GM21423 (cell line): ENCODE results near the gene EPHA3.

Experiments used
- ATAC-seq: cut with Tn5 transposase; IDR thresholded peaks from one replicate; pipeline ENCODE4 v1.9.1; 2021; ENCODE audit warnings: mild to moderate bottlenecking, moderate library complexity; ENCODE audit not compliant: unreplicated experiment

The EPHA3 gene

DNA sequence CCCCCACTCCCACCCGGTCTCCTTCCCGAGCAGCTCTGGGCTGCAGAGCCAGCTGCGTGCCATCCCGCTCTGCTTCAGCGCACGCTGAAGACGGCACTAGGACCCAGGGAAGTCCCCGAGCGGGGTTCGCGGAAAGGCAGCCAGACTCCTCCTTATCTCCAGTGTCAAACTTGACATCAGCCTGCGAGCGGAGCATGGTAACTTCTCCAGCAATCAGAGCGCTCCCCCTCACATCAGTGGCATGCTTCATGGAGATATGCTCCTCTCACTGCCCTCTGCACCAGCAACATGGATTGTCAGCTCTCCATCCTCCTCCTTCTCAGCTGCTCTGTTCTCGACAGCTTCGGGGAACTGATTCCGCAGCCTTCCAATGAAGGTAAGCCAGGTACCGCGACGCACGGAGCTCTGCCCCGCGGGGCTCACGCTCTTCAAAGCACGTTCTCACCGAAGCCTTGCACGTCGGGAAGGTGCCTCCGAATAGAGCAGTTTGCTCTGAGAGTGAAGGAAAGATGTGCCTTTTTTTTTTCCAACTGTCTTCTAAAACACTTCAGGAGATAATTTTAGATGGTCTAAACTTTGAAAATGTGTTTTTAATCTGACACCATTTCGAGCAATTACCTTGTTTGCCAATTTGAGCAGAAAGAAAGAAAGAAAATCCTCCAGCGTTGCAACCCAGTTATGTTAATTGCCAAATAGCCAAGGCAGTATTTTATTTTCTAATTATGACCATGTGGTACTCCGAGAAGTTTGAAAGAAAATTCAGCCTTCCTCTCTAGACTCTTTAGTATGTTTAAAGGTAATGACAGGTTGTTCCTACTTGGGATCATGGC is at the start of gene EPHA3:
EPHA3 (plus strand) TSS at position 161 of the 830 bp plus-strand sequence; CDS start at position 289, 128 bp downstream.
- ATAC-seq: peak; percentile 98

DNA sequence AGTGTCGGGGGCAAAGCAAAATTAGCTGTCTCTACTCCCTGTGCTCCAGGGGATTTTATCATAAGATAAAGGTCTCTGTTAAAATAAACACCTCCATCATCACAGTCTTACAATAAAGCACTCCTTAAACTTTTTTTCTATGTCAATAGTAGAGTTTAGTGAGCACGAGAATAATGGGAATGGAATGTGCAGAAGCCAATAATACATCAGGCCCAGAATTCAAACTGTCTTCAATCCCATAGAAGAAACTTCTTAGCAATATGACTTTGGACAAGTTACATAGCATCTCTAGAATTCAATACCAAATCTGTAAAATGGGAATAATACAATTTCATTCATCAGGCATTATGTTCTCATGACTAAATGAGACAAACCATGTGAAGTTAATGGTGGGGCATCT is 49.0 kb upstream of the EPHA3 start:
- no peak for ATAC-seq

- ATAC-seq: no peak
Measured at GRCh38 chr3:89059211-89059925, 48.1 kb upstream of the EPHA3 start.

DNA sequence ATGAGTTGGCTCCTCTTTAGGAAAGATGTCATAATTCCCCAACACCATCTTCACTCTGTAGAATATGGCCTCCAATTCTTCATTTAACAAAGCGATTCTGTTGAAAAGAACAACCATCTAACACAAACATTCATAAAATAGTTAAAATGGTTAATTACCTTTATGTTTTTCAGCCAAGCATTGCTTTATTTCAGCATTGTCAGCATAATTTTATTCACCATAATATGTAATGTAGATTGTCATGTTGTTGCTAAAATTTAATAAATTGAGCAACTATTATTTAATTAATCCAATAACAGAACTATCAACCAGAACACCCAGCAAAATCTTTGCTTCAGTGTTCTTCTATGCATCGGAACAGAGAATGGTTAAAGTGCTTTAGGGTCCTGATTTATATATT is 46.2 kb upstream of the EPHA3 start:
- ATAC-seq: no peak

DNA sequence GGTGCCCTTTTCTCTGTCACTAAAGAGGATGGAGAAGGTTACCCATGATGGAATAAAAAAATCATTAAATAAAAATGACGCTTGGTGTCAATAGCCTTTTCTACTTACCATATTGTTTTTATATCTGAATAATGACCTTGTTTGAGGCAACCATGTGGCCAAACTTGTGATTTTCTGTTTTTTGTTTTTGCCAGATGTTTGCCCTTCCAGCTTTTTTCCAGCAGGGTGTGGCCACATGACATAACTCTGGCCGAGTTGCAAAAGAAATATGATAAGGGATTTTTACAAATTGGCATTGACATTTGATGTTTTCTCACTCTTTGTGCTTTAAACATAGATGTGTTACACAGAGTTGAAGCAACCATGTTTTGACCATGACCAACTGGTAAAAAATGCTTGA is 39.7 kb upstream of the EPHA3 start:
- no peak for ATAC-seq

DNA sequence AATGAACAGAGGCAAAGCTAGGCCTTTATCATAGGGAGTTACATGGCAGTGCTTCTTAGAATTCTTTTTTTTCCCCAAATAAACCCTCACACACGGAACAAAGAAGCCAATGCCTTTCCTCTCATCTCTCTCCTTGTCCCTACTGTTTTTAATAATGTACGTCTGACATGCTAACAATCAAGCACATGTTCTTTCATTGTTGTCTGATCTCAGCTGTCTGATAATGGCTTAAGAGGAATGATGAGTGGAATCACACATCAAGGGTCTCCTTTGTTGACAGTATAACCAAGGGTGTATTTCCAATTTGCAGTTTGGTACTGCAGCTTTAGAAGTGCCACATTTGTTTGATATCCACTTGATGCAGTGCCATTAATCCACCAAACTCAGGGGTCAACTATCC is 34.8 kb upstream of the EPHA3 start:
- no peak for ATAC-seq

DNA sequence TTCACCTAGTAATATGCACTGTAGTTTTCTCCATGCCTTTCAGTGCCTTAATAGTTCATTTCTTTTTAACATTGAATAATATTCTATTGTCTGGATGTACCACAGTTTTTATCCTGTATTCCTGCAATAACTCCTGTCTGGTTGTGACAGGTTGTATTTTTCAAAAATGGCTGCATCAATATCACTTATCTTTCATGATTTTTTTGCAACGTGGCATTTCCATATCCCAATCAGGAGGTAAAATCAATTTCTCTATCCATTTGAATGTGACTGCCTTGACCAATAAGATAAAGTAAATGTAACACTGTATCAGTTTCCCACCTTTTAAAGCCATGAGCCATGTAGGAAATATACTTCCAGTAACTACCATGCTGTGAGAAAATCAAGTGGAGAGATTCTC is 27.5 kb upstream of the EPHA3 start:
- no peak for ATAC-seq

GRCh38 chr3:89087851-89088250 is 19.6 kb upstream of the EPHA3 start:
- ATAC-seq: no peak

- no peak for ATAC-seq
Measured at GRCh38 chr3:89098173-89098572, 9.2 kb upstream of the EPHA3 start.

DNA sequence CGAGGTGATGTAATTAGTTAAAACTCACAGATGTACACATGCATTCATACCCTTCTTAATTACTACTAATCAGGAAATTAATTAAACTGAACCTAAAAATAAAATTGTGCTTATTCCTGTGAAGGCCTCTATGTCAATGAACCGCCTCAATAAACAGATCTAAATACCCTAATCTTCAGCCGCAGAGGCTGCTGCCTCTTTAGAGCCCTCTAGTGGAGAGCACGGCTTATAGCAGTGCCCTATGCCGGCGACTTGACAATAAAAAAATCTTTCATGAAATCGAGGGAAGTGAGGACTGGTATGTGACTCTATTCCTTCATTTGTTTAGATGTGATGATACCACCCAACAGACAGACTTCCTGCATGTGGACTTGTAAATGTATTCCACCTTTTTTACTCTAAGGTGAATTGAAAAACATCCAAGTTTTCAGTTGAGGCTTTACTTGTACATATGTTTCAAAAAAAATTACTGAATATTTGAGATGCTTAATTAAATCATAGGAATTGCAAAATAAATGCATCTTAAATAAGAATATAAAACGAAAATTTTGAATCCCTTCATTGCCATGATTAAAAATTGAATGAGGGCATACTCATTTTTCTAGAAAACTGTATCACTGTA is 8.3 kb upstream of the EPHA3 start:
- ATAC-seq: peak; percentile 93

DNA sequence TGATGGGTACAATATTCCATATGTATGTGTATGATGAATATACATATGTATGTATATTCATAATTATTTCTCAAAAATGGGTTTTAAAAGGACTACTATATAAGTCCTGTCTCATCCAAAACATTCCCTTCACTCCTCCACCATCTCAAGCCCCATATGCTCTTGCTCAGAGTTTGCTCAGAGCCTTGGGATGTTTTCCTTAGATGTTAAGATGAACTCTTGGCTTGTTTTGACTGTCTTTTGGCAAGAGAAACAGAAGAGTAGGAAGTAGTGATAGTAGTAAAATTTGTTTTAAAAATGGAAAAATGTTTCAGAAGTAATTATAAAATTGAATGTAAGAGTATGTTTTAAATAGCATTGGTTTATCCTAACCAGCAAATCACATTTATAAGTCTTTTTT is 6.2 kb upstream of the EPHA3 start:
- no peak for ATAC-seq

DNA sequence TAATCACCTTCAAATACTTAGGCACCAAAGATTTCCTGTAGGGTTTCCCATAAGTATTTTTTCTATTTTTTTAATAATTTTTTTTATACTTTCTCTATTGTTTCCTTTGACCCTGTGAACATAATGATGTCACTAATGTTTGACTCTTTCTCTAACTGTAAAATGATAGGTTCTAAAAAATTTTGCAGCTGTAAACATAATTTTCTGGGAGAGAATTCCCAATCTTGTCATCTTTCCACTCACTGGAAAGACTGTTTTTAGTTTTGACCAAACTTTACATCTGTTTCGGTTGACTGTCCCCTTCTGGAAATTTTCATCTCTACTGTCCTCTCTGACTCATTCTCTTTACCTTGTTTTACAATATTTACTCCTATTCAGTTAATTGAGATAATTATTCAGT is 5.5 kb upstream of the EPHA3 start:
- no peak for ATAC-seq

DNA sequence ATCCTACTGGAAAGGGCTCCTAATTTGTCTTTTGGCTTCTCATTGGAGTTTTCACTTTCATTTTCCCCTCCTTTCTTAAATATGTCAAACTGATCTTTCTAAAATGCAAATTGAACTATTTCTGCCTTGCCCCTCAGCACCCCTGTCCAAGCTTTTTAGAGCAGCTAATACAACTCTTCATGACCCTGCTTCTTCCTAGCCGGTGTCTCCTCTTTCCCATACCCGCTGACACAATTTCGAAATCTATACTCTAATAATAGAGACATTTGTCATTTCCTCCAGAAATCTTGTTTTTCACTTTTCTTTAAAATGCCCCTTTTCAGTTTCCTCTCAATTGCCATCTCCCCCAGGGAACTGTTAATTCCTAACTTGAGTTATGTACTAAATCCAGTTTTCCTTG is 2.9 kb upstream of the EPHA3 start:
- no peak for ATAC-seq

DNA sequence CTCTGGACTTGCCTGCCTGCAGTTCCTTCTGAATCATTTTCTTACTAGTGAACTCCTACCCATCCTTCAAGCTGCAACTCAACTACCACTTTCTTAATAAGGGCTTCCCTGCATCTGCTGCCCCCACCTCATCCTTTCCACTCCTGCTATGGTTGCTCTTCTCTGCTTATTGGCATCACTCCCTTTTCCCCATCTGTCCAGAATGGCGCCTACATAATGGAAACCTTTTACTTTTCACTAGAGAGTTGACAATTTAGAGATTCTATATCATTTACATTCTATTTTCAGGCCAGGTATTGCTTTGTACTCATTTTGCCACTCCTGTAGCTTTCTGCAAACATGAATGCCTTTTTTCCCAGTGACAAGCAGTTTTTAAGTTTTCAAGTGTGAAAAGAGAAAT is 1.9 kb upstream of the EPHA3 start:
- ATAC-seq: no peak

- ATAC-seq: no peak
Measured at GRCh38 chr3:89108291-89108550, 800 bp downstream of the EPHA3 start.

DNA sequence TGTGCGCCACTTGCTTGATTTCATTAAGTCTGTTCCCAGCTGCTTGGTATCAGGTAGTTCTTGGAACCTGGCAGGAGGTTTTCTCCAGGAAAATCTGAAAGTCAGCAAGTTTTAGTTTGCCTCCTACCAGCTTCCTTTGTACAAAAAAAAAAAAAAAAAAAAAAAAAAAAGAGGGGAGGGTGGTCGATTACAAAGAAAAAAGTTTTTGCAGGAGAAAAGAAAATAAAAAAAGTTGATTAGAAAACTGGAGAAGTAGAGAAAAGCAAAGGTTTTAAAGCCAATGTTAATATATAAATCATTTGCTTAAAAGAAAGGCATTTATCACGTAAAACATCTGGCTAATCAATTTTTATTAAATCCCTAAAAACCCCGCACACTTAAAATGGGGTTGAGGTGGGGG is 5.9 kb downstream of the EPHA3 start:
- ATAC-seq: no peak

DNA sequence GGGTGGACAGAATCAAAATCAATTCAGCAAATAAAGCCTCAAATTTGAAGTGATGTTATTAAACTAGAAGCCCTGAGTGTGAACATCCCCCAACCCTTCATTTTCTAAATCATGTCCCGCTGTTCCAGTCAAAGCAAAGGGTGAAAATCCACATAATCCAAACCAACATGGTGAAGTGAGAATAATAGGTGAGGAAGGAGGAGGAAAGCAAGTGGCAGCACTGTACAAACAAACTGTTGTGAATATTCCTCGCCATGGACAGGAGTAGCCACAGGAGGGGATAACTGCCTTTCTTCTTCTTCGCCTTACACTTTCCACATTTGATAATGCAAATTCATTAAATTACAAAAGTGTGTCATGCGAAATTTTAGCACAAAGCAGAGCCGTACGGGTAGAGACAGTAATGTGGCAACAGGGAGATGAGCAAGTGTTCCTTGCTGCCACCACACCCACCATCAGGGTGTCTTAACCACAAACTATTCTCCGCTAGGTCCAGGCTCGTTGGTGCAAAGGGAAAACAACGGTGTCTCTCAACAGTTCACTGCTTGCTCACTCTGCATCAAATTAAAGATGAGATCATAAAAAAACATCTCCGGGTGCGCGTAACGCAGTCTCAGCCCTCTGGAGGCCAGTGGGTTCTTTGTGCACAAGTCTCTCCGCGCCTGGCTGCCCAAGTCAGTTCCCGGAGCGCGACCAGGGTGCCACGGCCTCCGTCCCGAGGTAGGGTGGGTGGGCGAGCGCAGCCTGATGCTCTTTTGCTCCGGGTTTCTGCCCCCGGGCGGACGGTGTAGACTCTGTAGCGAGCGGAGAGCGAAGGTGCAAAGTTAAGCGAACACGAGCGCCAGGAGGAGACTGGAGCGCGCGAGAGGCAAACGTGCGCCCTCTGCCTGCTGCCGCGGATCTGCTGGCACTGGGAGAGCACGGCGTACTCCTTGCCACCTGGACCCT is 6.7 kb downstream of the EPHA3 start:
- ATAC-seq: peak; percentile 95

DNA sequence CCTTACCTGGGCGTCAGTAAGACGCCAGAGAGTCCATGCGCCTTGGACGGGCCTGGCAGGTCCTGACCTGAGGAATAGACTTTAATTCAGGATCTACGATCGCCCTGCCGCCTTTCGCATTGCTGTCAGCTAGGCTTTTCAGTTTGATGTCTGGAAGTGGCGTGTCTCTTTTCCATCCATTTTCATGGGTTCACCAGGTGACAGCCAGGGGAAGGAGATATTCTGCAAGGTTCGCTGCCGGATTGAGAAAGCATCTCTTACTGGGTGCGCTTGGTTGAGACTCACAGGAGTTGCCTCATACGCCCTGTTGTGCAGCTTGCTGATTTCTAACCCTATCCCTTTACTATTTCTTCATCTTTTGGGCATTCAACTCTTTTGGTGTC is 7.4 kb downstream of the EPHA3 start:
- no peak for ATAC-seq

DNA sequence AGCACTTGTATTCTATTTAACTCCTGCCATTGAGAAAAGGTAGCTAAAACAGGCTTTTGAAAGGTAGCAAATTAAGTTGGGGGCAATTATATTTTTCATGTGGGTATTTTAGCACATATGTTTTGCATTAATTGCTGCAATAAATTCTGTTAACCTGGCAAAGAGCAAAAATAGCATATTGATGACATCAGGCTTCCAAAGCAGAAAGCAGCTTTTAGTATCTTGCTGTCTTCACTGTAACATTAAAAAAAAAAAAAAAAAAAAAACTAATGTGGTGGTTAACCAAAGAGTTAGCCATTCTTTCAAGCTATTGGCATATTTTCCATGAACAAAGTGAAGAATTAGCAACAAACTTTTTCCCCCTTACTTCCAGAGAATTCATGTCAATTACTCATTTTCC is 9.1 kb downstream of the EPHA3 start:
- no peak for ATAC-seq

DNA sequence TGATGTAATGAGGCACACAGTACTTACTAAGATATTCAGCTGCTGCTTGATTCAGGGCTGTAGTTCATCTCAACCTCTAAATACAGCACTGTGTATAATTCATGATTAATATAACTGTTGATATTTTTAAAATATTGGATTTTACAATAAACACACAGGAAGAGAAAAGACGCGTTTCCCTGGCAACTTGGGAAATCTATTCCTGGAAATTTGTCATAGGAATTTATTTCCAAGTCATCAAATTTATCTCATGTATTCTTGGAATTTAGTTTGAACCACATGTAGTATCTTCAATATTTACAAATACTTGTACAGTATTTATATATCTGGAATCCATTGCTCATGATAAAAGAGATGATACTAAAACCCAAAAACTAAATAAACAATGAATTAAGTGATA is 30.6 kb downstream of the EPHA3 start:
- no peak for ATAC-seq

DNA sequence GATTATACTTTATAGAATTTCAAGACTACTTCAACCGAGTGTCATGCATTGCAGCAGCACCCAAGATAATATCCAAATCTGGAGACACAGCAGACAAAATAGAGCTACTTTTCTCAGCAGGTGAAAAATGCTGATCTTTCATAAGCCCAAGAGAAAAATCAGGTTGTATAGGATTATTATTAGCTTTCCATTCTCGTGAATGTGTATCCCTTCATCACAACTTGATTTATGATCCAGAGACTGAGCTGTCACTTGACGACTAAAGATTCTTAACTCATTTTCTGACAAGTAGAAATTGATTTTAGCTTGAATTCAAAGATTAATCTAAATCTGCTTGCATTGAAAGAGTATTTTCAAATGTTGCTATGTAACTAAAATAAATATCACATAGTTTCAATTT is 32.4 kb downstream of the EPHA3 start:
- ATAC-seq: no peak
